Measurements from ENCODE around the gene RAPGEF1. TPM values are rescaled to one million over a fixed set of nuclear protein-coding genes. Genes with fewer than 3 reads are reported as not detected.

The RAPGEF1 gene
- total and polyA plus RNA-seq, 2 donors (not counting 3 experiments of a cell fraction or from before 2014, with no cell fraction given): 50.0 to 124 TPM

- no TSS peak for BruUV-seq (replicated peaks)
- intact Hi-C loops (cut with micrococcal nuclease): loop anchor here (1.0 to 10.0 kb wide), 2 partner anchors 25 to 340 kb away; no protein-coding TSS in a partner anchor
- H3K79me2 ChIP-seq (ENCODE audit: control insufficient read depth, insufficient read depth, low read length): no peaks in the 10 kb centered on the region
- H3K27ac ChIP-seq (ENCODE audit: insufficient read depth, low read depth, low read length): no peak overlapping the region
- H3K4me1 ChIP-seq (ENCODE audit: control insufficient read depth, extremely low read depth, insufficient read depth, low read length): no peaks in the 10 kb centered on the region
- TF ChIP-seq POLR2A (IDR thresholded peaks at IDR 0.05; ENCODE audit: low read depth, low read length) (no peak), JUN (IDR thresholded peaks at IDR 0.05; ENCODE audit: borderline replicate concordance, insufficient read depth, insufficient read length, low read depth) (no peak), CTCF (IDR thresholded peaks at IDR 0.05; ENCODE audit: extremely low read depth in 1 of 2, insufficient read depth in 1 of 2, low read depth in 1 of 2, low read length in 2 of 2) (no peak), MAX (IDR thresholded peaks at IDR 0.05; ENCODE audit: insufficient read depth, insufficient read length) (no peak), MYC (IDR thresholded peaks at IDR 0.05; ENCODE audit: low read depth, low read length) (no peak), GATA2 (IDR thresholded peaks at IDR 0.05; ENCODE audit: insufficient read depth, insufficient read length, low read depth, low read length) (no peak), EZH2 (IDR thresholded peaks at IDR 0.05; ENCODE audit: borderline replicate concordance, low read depth, low read length, severe bottlenecking) (no peak), FOS (IDR thresholded peaks at IDR 0.05; ENCODE audit: borderline replicate concordance, insufficient read depth, low read length) (no peak)
- H2AFZ ChIP-seq (ENCODE audit: low read depth, low read length): no peak overlapping the region
- no peaks in the 10 kb centered on the region for H3K27me3 ChIP-seq (ENCODE audit: control insufficient read depth in 2 of 2, insufficient read depth in 2 of 2, low read length in 2 of 2)
- no peak overlapping the region for H3K9ac ChIP-seq (replicated peaks; ENCODE audit: extremely low read depth, insufficient read depth, low read length)
- DNase-seq (ENCODE audit: low read depth, low spot score) (no peak), FAIRE-seq (no peak)
- dilution Hi-C loops (cut with MboI; ENCODE audit: extremely low pct_ligation_motif_present, low sequenced_read_pairs): no loop called here
- no peaks in the 10 kb centered on the region for H3K9me3 ChIP-seq (replicated peaks; ENCODE audit: control insufficient read depth, insufficient read depth, low read length)
- H3K9me1 ChIP-seq (replicated peaks; ENCODE audit: control insufficient read depth, extremely low read depth, insufficient read depth, low read length): no peaks in the 10 kb centered on the region
- H3K36me3 ChIP-seq (ENCODE audit: control insufficient read depth in 2 of 2, extremely low read depth in 1 of 2, insufficient read depth in 2 of 2, low read length in 2 of 2): no peaks in the 10 kb centered on the region
- ChIA-PET CTCF (interaction anchor here (0.9 to 2.2 kb wide), 3 partner anchors 395 to 464 kb away, joined by 3 to 9 read pairs (median 6); no protein-coding TSS in a partner anchor), POLR2A (no interaction called here)
- H3K4me2 ChIP-seq (ENCODE audit: insufficient read depth, low read length): no peak overlapping the region
- no peaks in the 10 kb centered on the region for H4K20me1 ChIP-seq (replicated peaks; ENCODE audit: control insufficient read depth, extremely low read depth, insufficient read depth, low read length)
- H3K4me3 ChIP-seq (replicated peaks in 1 of 3; ENCODE audit: insufficient read depth in 1 of 3, low read depth in 1 of 3, low read length in 3 of 3): no peak overlapping the region
Observed at GRCh38 chr9:131774636-131775035, 34.8 kb upstream of the RAPGEF1 start.
